HEK293 (cell line): ENCODE results near the gene LRP1B.

Experiments used
- CTCF ChIA-PET: fragments of 350-600 bp; formaldehyde crosslinking; extraction: SDS; loops from one replicate; lab custom pipeline; 2021; ENCODE audit warnings: antibody characterized with exemption; lab: Yijun Ruan, JAX
- POLR2A ChIA-PET: fragments of 300-600 bp; formaldehyde crosslinking; extraction: SDS; loops from one replicate; lab custom pipeline; 2020; ENCODE audit warnings: antibody characterized with exemption, inconsistent platforms; lab: Yijun Ruan, JAX
- H3K27ac ChIP-seq: fragments of 200-500 bp; sonication (Bioruptor generic); 2 replicates; pipeline ENCODE4 v1.5.1; 2014; ENCODE audit warnings: low read depth, low read length, control low read depth, inconsistent platforms; ENCODE audit errors: extremely low read depth
- H3K36me3 ChIP-seq, 2 experiments: fragments of 200-500 bp in 1 of 2; sonication (Bioruptor generic) in 1 of 2; 1 replicate in 1 of 2; 2 replicates in 1 of 2; pipeline ENCODE4 v1.5.1; 2014 to 2017; ENCODE audit warnings: inconsistent platforms in 2 of 2, low read length in 2 of 2; ENCODE audit not compliant: control insufficient read depth in 2 of 2, insufficient read depth in 1 of 2
- H3K4me1 ChIP-seq: fragments of 200-500 bp; sonication (Bioruptor generic); 2 replicates; pipeline ENCODE4 v1.5.1; 2014; ENCODE audit warnings: mild to moderate bottlenecking, low read length, inconsistent platforms; ENCODE audit not compliant: control insufficient read depth, insufficient read depth
- H3K4me3 ChIP-seq: 2 replicates; pipeline ENCODE4 v1.5.1; 2011; ENCODE audit warnings: low read depth, mild to moderate bottlenecking, control low read depth, low read length, moderate library complexity
- H3K9me3 ChIP-seq: fragments of 200-500 bp; sonication (Bioruptor generic); 2 replicates; pipeline ENCODE4 v1.5.1; 2014; ENCODE audit warnings: low read depth, low read length, inconsistent platforms; ENCODE audit not compliant: control insufficient read depth, insufficient read depth
- CTCF ChIP-seq: fragments of 450-650 bp; formaldehyde crosslinking; IDR thresholded peaks from 2 replicates; pipeline ENCODE4 v1.5.1; 2016; ENCODE audit warnings: missing biosample characterization, missing genetic modification characterization
- HIC1 ChIP-seq: fragments of 450-650 bp; formaldehyde crosslinking; IDR thresholded peaks from 2 replicates; pipeline ENCODE4 v1.5.1; 2016; ENCODE audit warnings: missing biosample characterization, missing genetic modification characterization
- KLF7 ChIP-seq: fragments of 450-650 bp; formaldehyde crosslinking; IDR thresholded peaks from 2 replicates; pipeline ENCODE4 v1.5.1; 2016; ENCODE audit warnings: missing biosample characterization, missing genetic modification characterization, borderline replicate concordance
- REPIN1 ChIP-seq: fragments of 450-650 bp; formaldehyde crosslinking; IDR thresholded peaks from 2 replicates; pipeline ENCODE4 v1.5.1; 2017; ENCODE audit warnings: missing biosample characterization, missing genetic modification characterization, low read depth
- YY2 ChIP-seq: fragments of 450-650 bp; formaldehyde crosslinking; IDR thresholded peaks from 2 replicates; pipeline ENCODE4 v1.5.1; 2016; ENCODE audit warnings: missing biosample characterization, missing genetic modification characterization
- ZBTB1 ChIP-seq: fragments of 450-650 bp; formaldehyde crosslinking; IDR thresholded peaks from 2 replicates; pipeline ENCODE4 v1.5.1; 2016; ENCODE audit warnings: missing biosample characterization, missing genetic modification characterization
- ZBTB11 ChIP-seq: fragments of 450-650 bp; formaldehyde crosslinking; conservative IDR thresholded peaks from 2 replicates; pipeline ENCODE4 v1.5.1; 2016; ENCODE audit warnings: low read depth, missing biosample characterization, missing genetic modification characterization
- ZNF138 ChIP-seq: fragments of 450-650 bp; formaldehyde crosslinking; IDR thresholded peaks from 2 replicates; pipeline ENCODE4 v1.5.1; 2016; ENCODE audit warnings: missing biosample characterization, missing genetic modification characterization, borderline replicate concordance
- ZNF214 ChIP-seq: fragments of 450-650 bp; formaldehyde crosslinking; IDR thresholded peaks from 2 replicates; pipeline ENCODE4 v1.5.1; 2017; ENCODE audit warnings: missing biosample characterization, mild to moderate bottlenecking, missing genetic modification characterization, borderline replicate concordance
- ZNF23 ChIP-seq: fragments of 450-650 bp; formaldehyde crosslinking; IDR thresholded peaks from 2 replicates; pipeline ENCODE4 v1.5.1; 2016; ENCODE audit warnings: missing biosample characterization, missing genetic modification characterization, borderline replicate concordance
- ZNF24 ChIP-seq: fragments of 450-650 bp; formaldehyde crosslinking; IDR thresholded peaks from 2 replicates; pipeline ENCODE4 v1.5.1; 2016; ENCODE audit warnings: missing biosample characterization, missing genetic modification characterization
- ZNF274 ChIP-seq, 2 experiments: fragments of 200-500 bp in 1 of 2; fragments of 450-650 bp in 1 of 2; sonication (Bioruptor generic) in 1 of 2; formaldehyde crosslinking in 1 of 2; IDR thresholded peaks; 2 replicates each; pipeline versions ENCODE4 v1.5.1 to v1.6.1; 2014 to 2016; ENCODE audit warnings: borderline replicate concordance in 1 of 2, inconsistent platforms in 1 of 2, low read length in 1 of 2, missing biosample characterization in 1 of 2, missing genetic modification characterization in 1 of 2
- ZNF302 ChIP-seq: fragments of 450-650 bp; formaldehyde crosslinking; IDR thresholded peaks from 2 replicates; pipeline ENCODE4 v1.5.1; 2016; ENCODE audit warnings: missing biosample characterization, missing genetic modification characterization, low read depth
- ZNF350 ChIP-seq: fragments of 450-650 bp; formaldehyde crosslinking; IDR thresholded peaks from 2 replicates; pipeline ENCODE4 v1.5.0; 2017; ENCODE audit warnings: missing biosample characterization, mild to moderate bottlenecking, missing genetic modification characterization
- ZNF48 ChIP-seq: fragments of 450-650 bp; formaldehyde crosslinking; IDR thresholded peaks from 2 replicates; pipeline ENCODE4 v1.5.1; 2016; ENCODE audit warnings: missing biosample characterization, missing genetic modification characterization
- ZNF664 ChIP-seq: fragments of 450-650 bp; formaldehyde crosslinking; IDR thresholded peaks from 2 replicates; pipeline ENCODE4 v1.5.1; 2016; ENCODE audit warnings: missing biosample characterization, missing genetic modification characterization
- ZNF670 ChIP-seq: fragments of 450-650 bp; formaldehyde crosslinking; IDR thresholded peaks from 2 replicates; pipeline ENCODE4 v1.5.1; 2016; ENCODE audit warnings: missing biosample characterization, missing genetic modification characterization, low read depth
- ZNF747 ChIP-seq: fragments of 450-650 bp; formaldehyde crosslinking; IDR thresholded peaks from 2 replicates; pipeline ENCODE4 v1.5.1; 2016; ENCODE audit warnings: missing biosample characterization, missing genetic modification characterization
- ZNF777 ChIP-seq: fragments of 450-650 bp; formaldehyde crosslinking; IDR thresholded peaks from 2 replicates; pipeline ENCODE4 v1.5.1; 2017; ENCODE audit warnings: missing biosample characterization, missing genetic modification characterization, borderline replicate concordance
- ZSCAN4 ChIP-seq: fragments of 450-650 bp; formaldehyde crosslinking; IDR thresholded peaks from 2 replicates; pipeline ENCODE4 v1.5.1; 2017; ENCODE audit warnings: missing biosample characterization, missing genetic modification characterization

LRP1B gene

GRCh38 chr2:141437521-141437920, 693.3 kb downstream of the LRP1B start (continued):
- no peak for TF ChIP-seq ZBTB1 (tag by site-specific recombination)
- TF ChIP-seq, all 188 proteins: peak for 0

- POLR2A ChIA-PET, result no interaction called here
- H3K4me1 ChIP-seq, result no peaks in the 10 kb centered on the region
These were observed 707.7 kb downstream of the LRP1B start for GRCh38 chr2:141423124-141423523.

More at GRCh38 chr2:141423124-141423523, 707.7 kb downstream of the LRP1B start:
- TF ChIP-seq ZNF214 (tag by site-specific recombination) (no peak), ZNF350 (no peak), ZNF302 (no peak), HIC1 (no peak), ZSCAN4 (tag by site-specific recombination) (no peak), REPIN1 (tag by site-specific recombination) (no peak), ZNF48 (tag by site-specific recombination) (no peak), ZNF747 (tag by site-specific recombination) (no peak), ZNF670 (tag by site-specific recombination) (no peak), KLF7 (tag by site-specific recombination) (no peak), YY2 (tag by site-specific recombination) (no peak), ZNF777 (tag by site-specific recombination) (no peak), ZNF138 (tag by site-specific recombination) (no peak), ZBTB11 (tag by site-specific recombination) (no peak), ZNF23 (no peak), CTCF (tag by site-specific recombination) (no peak), ZNF664 (tag by site-specific recombination) (no peak), ZNF274 (IDR thresholded peaks at IDR 0.05; ENCODE audit: low read length) (no peak), ZNF274 (tag by site-specific recombination; IDR thresholded peaks at IDR 0.05; ENCODE audit: borderline replicate concordance) (no peak), ZNF24 (tag by site-specific recombination) (no peak)
- Histone ChIP-seq H3K9me3 (no peaks in the 10 kb centered on the region), H3K4me3 (no peak overlapping the region), H3K36me3 (no peaks in the 10 kb centered on the region), H3K27ac (no peak overlapping the region)
- CTCF ChIA-PET, result interaction anchor here (0.6 kb wide), 1 partner anchor 10 kb away, joined by 4 read pairs; no protein-coding TSS in a partner anchor
